ENCODE measurements around the gene PDIA6.

- TF ChIP-seq POLR2AphosphoS5 (IDR thresholded peaks at IDR 0.05; ENCODE audit: low read depth, low read length): no peak
- TF ChIP-seq SIN3A (IDR thresholded peaks at IDR 0.05; ENCODE audit: borderline replicate concordance, insufficient read depth, low read length): no peak
- no peak for TF ChIP-seq TAF1 (IDR thresholded peaks at IDR 0.05; ENCODE audit: borderline replicate concordance, insufficient read depth, low read length)
Observed at GRCh38 chr2:10826026-10826425, 13.4 kb upstream of the PDIA6 start.

All from PFSK-1 (cell line).